Thyroid gland (tissue), 4 donors: ENCODE results near the gene DYNLT5. TPM values are rescaled to one million over a fixed set of nuclear protein-coding genes. Genes with fewer than 3 reads are reported as not detected.

Source experiments
- DNase-seq, 2 donors: peaks; one replicate each; pipeline ENCODE4 v3.0.0-alpha.2; 2019
- H3K27ac ChIP-seq, 3 donors: fragments of 200-600 bp; sonication (generic); 1 replicate in 2 of 3; 2 replicates in 1 of 3; pipeline ENCODE4 v1.5.1; 2016 to 2019; ENCODE audit warnings: mild to moderate bottlenecking in 1 of 3, moderate library complexity in 1 of 3
- H3K27me3 ChIP-seq: fragments of 200-600 bp; sonication (generic); one replicate; pipeline ENCODE4 v1.5.1; 2019
- H3K36me3 ChIP-seq, 2 donors: fragments of 200-600 bp; sonication (generic); one replicate each; pipeline ENCODE4 v1.5.1; 2016 to 2019
- H3K4me1 ChIP-seq, 2 donors: fragments of 200-600 bp; sonication (generic); one replicate each; pipeline ENCODE4 v1.5.1; 2017 to 2019
- H3K4me3 ChIP-seq, 3 donors: fragments of 200-600 bp; sonication (generic); replicated peaks in 1 of 3; 1 replicate in 2 of 3; 2 replicates in 1 of 3; pipeline ENCODE4 v1.5.1; 2016; ENCODE audit warnings: mild to moderate bottlenecking in 1 of 3
- H3K9me3 ChIP-seq: fragments of 200-600 bp; sonication (generic); one replicate; pipeline ENCODE4 v1.5.1; 2017
- CTCF ChIP-seq, 6 experiments: fragments of 200-600 bp in 3 of 6; fragments of 450-650 bp in 3 of 6; sonication (generic) in 3 of 6; IDR thresholded peaks; one replicate each; pipeline ENCODE4 v1.5.1; 2016 to 2019; ENCODE audit warnings: antibody characterized with exemption in 6 of 6, mild to moderate bottlenecking in 2 of 6, inconsistent platforms in 1 of 6, moderate library complexity in 1 of 6
- POLR2A ChIP-seq, 2 donors: fragments of 450-650 bp; IDR thresholded peaks; one replicate each; pipeline ENCODE4 v1.6.1; 2017; ENCODE audit warnings: antibody characterized with exemption in 2 of 2, mild to moderate bottlenecking in 2 of 2, moderate library complexity in 1 of 2
- WGBS, 2 donors: methylation state at CpG; one replicate each; pipeline ENCODE4 v1.1.5; 2017; 5-methylcytosine and 5-hydroxymethylcytosine counted together
- intact Hi-C: fragments of 100-400 bp; cut with DNase I; formaldehyde crosslinking; loops from one replicate; pipeline ENCODE4 v1.15.1; 2023
- total RNA-seq, 4 donors: library from RNA; depleted of rRNA; stranded (reverse); fragments of >200 nt; gene quantifications; one replicate each; pipeline ENCODE4 v1.2.3, GENCODE V29; 2016

The DYNLT5 gene
- total RNA-seq, 4 donors from 2014 or later: 1.7 to 4.7 (median 3.0) TPM; not detected in 1

DNA sequence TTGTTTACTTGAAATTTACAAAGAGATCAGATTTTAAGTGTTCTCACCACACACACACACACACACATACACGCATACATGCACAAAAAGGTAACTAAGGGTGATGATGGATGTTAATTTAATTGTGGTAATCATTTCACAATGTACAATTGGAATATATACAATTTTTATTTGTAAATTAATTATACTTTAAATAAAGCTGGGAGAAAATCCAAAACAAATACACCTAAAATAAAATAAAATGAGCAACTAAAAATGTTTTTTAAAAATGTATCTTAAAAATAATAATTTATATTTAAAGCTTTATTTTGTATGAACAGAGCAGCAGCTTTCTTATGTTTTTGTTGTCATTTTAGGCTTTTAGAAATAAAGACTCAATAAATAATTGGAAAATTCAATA, 57.0 kb downstream of the DYNLT5 start:
- no peak overlapping the region for H3K4me3 ChIP-seq
- intact Hi-C loops: no loop called here
- no peaks in the 10 kb centered on the region for H3K4me1 ChIP-seq
- H3K36me3 ChIP-seq: no peaks in the 10 kb centered on the region
- DNase-seq: no peak
- H3K27me3 ChIP-seq: no peaks in the 10 kb centered on the region
- 89 to 97% methylated on average over 1 of the region's 1 CpG for WGBS, 2 donors
- no peak overlapping the region for H3K27ac ChIP-seq
- TF ChIP-seq POLR2A (IDR thresholded peaks at IDR 0.05) (no peak), CTCF (IDR thresholded peaks at IDR 0.05) (no peak)
- H3K9me3 ChIP-seq: no peaks in the 10 kb centered on the region

GRCh38 chr1:66809736-66810326, 57.6 kb downstream of the DYNLT5 start:
- intact Hi-C loops: no loop called here
- no peak for DNase-seq

GRCh38 chr1:66824771-66825170, 72.5 kb downstream of the DYNLT5 start:
- intact Hi-C loops: no loop called here
- no peak for DNase-seq
- H3K4me1 ChIP-seq: no peaks in the 10 kb centered on the region
- H3K9me3 ChIP-seq: no peaks in the 10 kb centered on the region
- TF ChIP-seq POLR2A (IDR thresholded peaks at IDR 0.05): no peak
- TF ChIP-seq CTCF (IDR thresholded peaks at IDR 0.05): no peak
- H3K27me3 ChIP-seq: no peaks in the 10 kb centered on the region
- no peak overlapping the region for H3K4me3 ChIP-seq
- H3K27ac ChIP-seq: no peak overlapping the region
- H3K36me3 ChIP-seq: no peaks in the 10 kb centered on the region
- WGBS, 2 donors: 93 to 95% methylated on average over 1 of the region's 1 CpG

More at GRCh38 chr1:66809736-66810326, 57.6 kb downstream of the DYNLT5 start:
- H3K9me3 ChIP-seq: no peaks in the 10 kb centered on the region
- H3K4me1 ChIP-seq: no peaks in the 10 kb centered on the region
- H3K27ac ChIP-seq: no peak overlapping the region
- WGBS, 2 donors: 46 to 53% methylated on average over 1 of the region's 1 CpG
- H3K4me3 ChIP-seq: no peak overlapping the region
- H3K36me3 ChIP-seq: no peaks in the 10 kb centered on the region
- TF ChIP-seq CTCF (IDR thresholded peaks at IDR 0.05) (no peak), POLR2A (IDR thresholded peaks at IDR 0.05) (no peak)
- no peaks in the 10 kb centered on the region for H3K27me3 ChIP-seq

Other genes with a start within 250 kb of the DYNLT5 start
- gene SGIP1, start 218.3 kb upstream of the DYNLT5 start, total RNA-seq: 10 to 100 TPM; 18.7 to 25.6 (median 22.4) TPM
- not detected for gene INSL5, start 48.8 kb downstream of the DYNLT5 start, total RNA-seq
- 10 to 100 TPM; 10.7 to 26.0 (median 20.5) TPM for gene DNAI4, start 172.4 kb downstream of the DYNLT5 start, total RNA-seq
- 10 to 100 TPM; 37.2 to 52.1 (median 43.3) TPM for gene MIER1, start 172.5 kb downstream of the DYNLT5 start, total RNA-seq